WTC11 (cell line): ENCODE data around the gene FAM117B. TPM values are rescaled to one million over a fixed set of nuclear protein-coding genes. Genes with fewer than 3 reads are reported as not detected.

Source experiments
- ATAC-seq: fragments of 200-7000 bp; cut with Tn5 transposase; 2 replicates; pipeline ENCODE4 v1.10.0; 2021; ENCODE audit warnings: mild to moderate bottlenecking, moderate library complexity
- CTCF ChIA-PET: fragments of 300-600 bp; sonication (Branson Sonifier 250); formaldehyde crosslinking; loops from one replicate; lab custom pipeline; 2021; ENCODE audit warnings: antibody characterized with exemption; lab: Charles Lee
- POLR2A ChIA-PET: fragments of 350-600 bp; sonication (Branson Sonifier 250); formaldehyde crosslinking; loops from one replicate; lab custom pipeline; 2021; ENCODE audit warnings: antibody characterized with exemption; lab: Charles Lee
- DNase-seq: peaks from one replicate; pipeline ENCODE4 v3.0.0; 2021; ENCODE audit warnings: low spot score
- H3K27ac Mint-ChIP-seq: 2 replicates; pipeline ENCODE4 v1.8.0; 2021; ENCODE audit warnings: mixed read lengths
- H3K27me3 Mint-ChIP-seq: 2 replicates; pipeline ENCODE4 v1.8.0; 2021; ENCODE audit warnings: low read depth, mild to moderate bottlenecking, moderate library complexity, mixed read lengths
- H3K36me3 Mint-ChIP-seq: 2 replicates; pipeline ENCODE4 v1.8.0; 2021; ENCODE audit warnings: mixed read lengths
- H3K4me1 Mint-ChIP-seq: 2 replicates; pipeline ENCODE4 v1.8.0; 2022; ENCODE audit warnings: mixed read lengths
- H3K4me3 Mint-ChIP-seq: 2 replicates; pipeline ENCODE4 v1.8.0; 2021; ENCODE audit warnings: mild to moderate bottlenecking, moderate library complexity, mixed read lengths
- H3K9me3 Mint-ChIP-seq: 2 replicates; pipeline ENCODE4 v1.8.0; 2021; ENCODE audit warnings: mixed read lengths
- AR ChIP-seq: fragments of 250-450 bp; sonication (Bioruptor Pico); IDR thresholded peaks from 2 replicates; pipeline ENCODE4 v1.9.0; 2021; ENCODE audit warnings: mild to moderate bottlenecking
- CTCF ChIP-seq: fragments of 200-600 bp; IDR thresholded peaks from 2 replicates; pipeline ENCODE4 v1.8.0; 2022; ENCODE audit warnings: antibody characterized with exemption
- ELF4 ChIP-seq: sonication (generic); formaldehyde crosslinking; IDR thresholded peaks from 2 replicates; pipeline ENCODE4 v1.8.1; 2022; ENCODE audit warnings: low read depth, mild to moderate bottlenecking, moderate library complexity, missing genetic modification reagents
- GABPB1 ChIP-seq: sonication (generic); formaldehyde crosslinking; IDR thresholded peaks from 2 replicates; pipeline ENCODE4 v1.8.1; 2023; ENCODE audit warnings: mild to moderate bottlenecking, missing genetic modification reagents
- OVOL2 ChIP-seq: fragments of 250-450 bp; sonication (Bioruptor Pico); IDR thresholded peaks from 2 replicates; pipeline ENCODE4 v1.9.0; 2021; ENCODE audit warnings: mild to moderate bottlenecking, borderline replicate concordance
- RELA ChIP-seq: sonication (generic); formaldehyde crosslinking; IDR thresholded peaks from 2 replicates; pipeline ENCODE4 v1.8.1; 2022; ENCODE audit warnings: missing genetic modification reagents, mild to moderate bottlenecking, borderline replicate concordance
- SOX15 ChIP-seq: fragments of 250-450 bp; sonication (Bioruptor Pico); IDR thresholded peaks from 2 replicates; pipeline ENCODE4 v1.9.0; 2021; ENCODE audit warnings: mild to moderate bottlenecking
- SP1 ChIP-seq: sonication (generic); formaldehyde crosslinking; conservative IDR thresholded peaks from 2 replicates; pipeline ENCODE4 v1.8.1; 2022; ENCODE audit warnings: missing genetic modification reagents
- ZNF138 ChIP-seq: sonication (generic); formaldehyde crosslinking; conservative IDR thresholded peaks from 2 replicates; pipeline ENCODE4 v1.8.1; 2022; ENCODE audit warnings: mild to moderate bottlenecking, moderate library complexity, missing genetic modification reagents
- ZNF281 ChIP-seq: sonication (generic); formaldehyde crosslinking; IDR thresholded peaks from 2 replicates; pipeline ENCODE4 v1.8.0; 2023; ENCODE audit warnings: mild to moderate bottlenecking, missing genetic modification reagents
- total RNA-seq: library from RNA; stranded (reverse); gene quantifications from 3 replicates; pipeline ENCODE4 v1.2.3, GENCODE V29; 2021
- TF ChIP-seq, protein P1 (sequence below): sonication (generic); formaldehyde crosslinking; IDR thresholded peaks from 2 replicates; pipeline ENCODE4 v1.8.1; 2023; ENCODE audit warnings: mild to moderate bottlenecking, moderate library complexity, missing genetic modification reagents
- TF ChIP-seq, protein P2 (sequence below): sonication (generic); formaldehyde crosslinking; IDR thresholded peaks from 2 replicates; pipeline ENCODE4 v1.8.1; 2022; ENCODE audit warnings: mild to moderate bottlenecking, missing genetic modification reagents, moderate library complexity, borderline replicate concordance
- TF ChIP-seq, protein P3 (sequence below): sonication (generic); formaldehyde crosslinking; IDR thresholded peaks from 2 replicates; pipeline ENCODE4 v1.8.0; 2022; ENCODE audit warnings: mild to moderate bottlenecking, missing genetic modification reagents
- TF ChIP-seq, protein P4 (sequence below): sonication (generic); formaldehyde crosslinking; IDR thresholded peaks from 2 replicates; pipeline ENCODE4 v1.8.1; 2023; ENCODE audit warnings: mild to moderate bottlenecking, missing genetic modification reagents, moderate library complexity

Gene FAM117B
- total RNA-seq, 1 experiment from 2014 or later = 18.1 TPM

DNA sequence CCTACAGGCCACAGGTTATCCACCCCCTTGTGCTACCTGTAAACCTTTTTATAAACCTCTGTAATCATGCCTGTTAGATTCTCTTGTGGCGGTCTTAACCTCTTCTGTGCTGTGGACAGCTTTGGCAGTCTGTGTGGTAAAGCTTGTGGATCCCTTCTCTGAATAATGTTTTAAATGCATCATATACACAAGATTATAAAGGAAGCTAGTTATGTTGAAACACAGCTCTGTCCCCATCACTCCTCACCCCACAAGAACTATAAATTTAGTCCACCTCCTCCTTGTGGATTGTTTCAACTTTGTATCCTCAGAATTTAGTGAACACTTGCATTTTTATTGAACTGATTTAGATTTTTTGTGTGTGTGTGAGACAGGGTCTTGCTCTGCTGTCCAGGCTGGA, 129.1 kb downstream of the FAM117B start:
- TF ChIP-seq GABPB1 (CRISPR knock-in tag) = no peak
- TF ChIP-seq, protein P1, sequence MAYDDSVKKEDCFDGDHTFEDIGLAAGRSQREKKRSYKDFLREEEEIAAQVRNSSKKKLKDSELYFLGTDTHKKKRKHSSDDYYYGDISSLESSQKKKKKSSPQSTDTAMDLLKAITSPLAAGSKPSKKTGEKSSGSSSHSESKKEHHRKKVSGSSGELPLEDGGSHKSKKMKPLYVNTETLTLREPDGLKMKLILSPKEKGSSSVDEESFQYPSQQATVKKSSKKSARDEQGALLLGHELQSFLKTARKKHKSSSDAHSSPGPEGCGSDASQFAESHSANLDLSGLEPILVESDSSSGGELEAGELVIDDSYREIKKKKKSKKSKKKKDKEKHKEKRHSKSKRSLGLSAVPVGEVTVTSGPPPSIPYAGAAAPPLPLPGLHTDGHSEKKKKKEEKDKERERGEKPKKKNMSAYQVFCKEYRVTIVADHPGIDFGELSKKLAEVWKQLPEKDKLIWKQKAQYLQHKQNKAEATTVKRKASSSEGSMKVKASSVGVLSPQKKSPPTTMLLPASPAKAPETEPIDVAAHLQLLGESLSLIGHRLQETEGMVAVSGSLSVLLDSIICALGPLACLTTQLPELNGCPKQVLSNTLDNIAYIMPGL (CRISPR knock-in tag) = no peak
- TF ChIP-seq ZNF138 (CRISPR knock-in tag) = no peak
- TF ChIP-seq, protein P2, sequence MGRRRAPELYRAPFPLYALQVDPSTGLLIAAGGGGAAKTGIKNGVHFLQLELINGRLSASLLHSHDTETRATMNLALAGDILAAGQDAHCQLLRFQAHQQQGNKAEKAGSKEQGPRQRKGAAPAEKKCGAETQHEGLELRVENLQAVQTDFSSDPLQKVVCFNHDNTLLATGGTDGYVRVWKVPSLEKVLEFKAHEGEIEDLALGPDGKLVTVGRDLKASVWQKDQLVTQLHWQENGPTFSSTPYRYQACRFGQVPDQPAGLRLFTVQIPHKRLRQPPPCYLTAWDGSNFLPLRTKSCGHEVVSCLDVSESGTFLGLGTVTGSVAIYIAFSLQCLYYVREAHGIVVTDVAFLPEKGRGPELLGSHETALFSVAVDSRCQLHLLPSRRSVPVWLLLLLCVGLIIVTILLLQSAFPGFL (CRISPR knock-in tag) = no peak
- TF ChIP-seq, protein P3, sequence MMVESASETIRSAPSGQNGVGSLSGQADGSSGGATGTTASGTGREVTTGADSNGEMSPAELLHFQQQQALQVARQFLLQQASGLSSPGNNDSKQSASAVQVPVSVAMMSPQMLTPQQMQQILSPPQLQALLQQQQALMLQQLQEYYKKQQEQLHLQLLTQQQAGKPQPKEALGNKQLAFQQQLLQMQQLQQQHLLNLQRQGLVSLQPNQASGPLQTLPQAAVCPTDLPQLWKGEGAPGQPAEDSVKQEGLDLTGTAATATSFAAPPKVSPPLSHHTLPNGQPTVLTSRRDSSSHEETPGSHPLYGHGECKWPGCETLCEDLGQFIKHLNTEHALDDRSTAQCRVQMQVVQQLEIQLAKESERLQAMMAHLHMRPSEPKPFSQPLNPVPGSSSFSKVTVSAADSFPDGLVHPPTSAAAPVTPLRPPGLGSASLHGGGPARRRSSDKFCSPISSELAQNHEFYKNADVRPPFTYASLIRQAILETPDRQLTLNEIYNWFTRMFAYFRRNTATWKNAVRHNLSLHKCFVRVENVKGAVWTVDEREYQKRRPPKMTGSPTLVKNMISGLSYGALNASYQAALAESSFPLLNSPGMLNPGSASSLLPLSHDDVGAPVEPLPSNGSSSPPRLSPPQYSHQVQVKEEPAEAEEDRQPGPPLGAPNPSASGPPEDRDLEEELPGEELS (CRISPR knock-in tag) = no peak
- TF ChIP-seq CTCF = no peak
- TF ChIP-seq, protein P4, sequence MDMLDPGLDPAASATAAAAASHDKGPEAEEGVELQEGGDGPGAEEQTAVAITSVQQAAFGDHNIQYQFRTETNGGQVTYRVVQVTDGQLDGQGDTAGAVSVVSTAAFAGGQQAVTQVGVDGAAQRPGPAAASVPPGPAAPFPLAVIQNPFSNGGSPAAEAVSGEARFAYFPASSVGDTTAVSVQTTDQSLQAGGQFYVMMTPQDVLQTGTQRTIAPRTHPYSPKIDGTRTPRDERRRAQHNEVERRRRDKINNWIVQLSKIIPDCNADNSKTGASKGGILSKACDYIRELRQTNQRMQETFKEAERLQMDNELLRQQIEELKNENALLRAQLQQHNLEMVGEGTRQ (CRISPR knock-in tag) = no peak
- TF ChIP-seq ELF4 = no peak
- no peak for TF ChIP-seq AR
- no peak for TF ChIP-seq SOX15 (CRISPR knock-in tag)
- no peak for TF ChIP-seq OVOL2 (CRISPR knock-in tag)
- TF ChIP-seq ZNF281 = no peak
- TF ChIP-seq RELA = no peak
- no peak for TF ChIP-seq SP1 (CRISPR knock-in tag)
- POLR2A ChIA-PET = no interaction called here
- ATAC-seq (no peak), DNase-seq (no peak)
- peaks cover 9% of the 10 kb centered on the region for H3K4me1 Mint-ChIP-seq
- CTCF ChIA-PET = no interaction called here
- no peak overlapping the region for H3K27ac Mint-ChIP-seq
- no peaks in the 10 kb centered on the region for H3K27me3 Mint-ChIP-seq
- H3K9me3 Mint-ChIP-seq = no peaks in the 10 kb centered on the region
- peaks cover 8% of the 10 kb centered on the region for H3K36me3 Mint-ChIP-seq
- no peak overlapping the region for H3K4me3 Mint-ChIP-seq
